HS-27A (cell line): ENCODE data around the gene ANKRD33B.
"Not testable (repeated sequence)": the region's sequence is repeated elsewhere in the genome, so short reads cannot be mapped to it uniquely, and the experiment has no call there.

Experiments
- DNase-seq: peaks from one replicate; pipeline ENCODE4 v3.0.0-alpha.2; 2012; ENCODE audit warnings: low read depth, missing footprints

Gene ANKRD33B

DNA sequence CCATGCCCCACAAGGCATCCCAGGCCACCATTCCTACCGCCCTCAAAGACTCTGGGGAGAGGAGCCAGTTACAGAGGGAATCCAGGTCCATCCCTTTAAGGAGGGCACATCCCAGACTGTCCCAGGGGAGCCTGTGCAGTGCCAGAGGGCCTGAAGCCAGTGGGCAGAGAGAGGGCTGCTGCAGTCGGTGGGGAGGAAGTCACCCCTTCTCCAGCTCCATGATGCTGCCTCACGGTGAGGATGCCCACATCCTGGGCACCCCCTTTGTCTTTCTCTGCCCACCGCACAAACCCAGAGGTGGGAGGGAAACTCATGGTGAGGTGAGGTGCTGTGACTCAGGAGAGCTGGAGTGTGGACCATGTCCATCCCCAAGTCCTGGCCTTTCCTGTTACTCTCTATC, 26.2 kb upstream of the ANKRD33B start:
- DNase-seq, result no peak

DNA sequence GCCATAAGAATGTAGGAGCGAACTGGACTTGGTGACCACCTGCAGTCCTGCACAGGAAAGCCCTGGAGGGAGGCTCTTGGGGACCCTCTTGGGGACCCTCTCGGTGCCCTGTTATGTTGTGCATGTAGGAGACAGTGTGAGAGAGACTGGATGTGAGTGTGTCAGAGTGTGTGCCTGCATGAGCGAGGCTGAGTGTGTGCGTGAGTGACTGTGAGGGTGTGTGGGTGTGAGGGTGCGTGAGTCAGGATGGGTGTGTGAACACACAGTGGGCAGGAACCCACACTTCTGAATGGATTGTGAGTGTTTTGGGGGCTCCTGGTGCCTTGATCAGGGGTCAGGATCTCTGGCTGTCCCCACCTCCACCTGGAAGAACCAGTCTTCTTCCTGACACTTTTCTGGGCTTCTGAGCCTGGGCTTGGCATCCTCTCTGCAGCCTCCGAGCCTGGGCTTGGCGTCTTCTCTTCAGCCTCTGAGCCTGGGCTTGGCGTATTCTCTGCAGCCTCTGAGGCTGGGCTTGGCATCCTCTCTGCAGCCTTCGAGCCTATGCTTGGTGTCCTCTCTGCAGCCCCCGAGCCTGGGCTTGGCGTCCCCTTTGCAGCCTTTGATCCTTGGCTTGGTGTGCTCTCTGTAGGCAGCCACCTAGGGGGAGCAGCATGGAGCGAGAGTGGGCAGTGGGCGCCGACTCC, 25.6 kb upstream of the ANKRD33B start:
- no peak for DNase-seq

DNA sequence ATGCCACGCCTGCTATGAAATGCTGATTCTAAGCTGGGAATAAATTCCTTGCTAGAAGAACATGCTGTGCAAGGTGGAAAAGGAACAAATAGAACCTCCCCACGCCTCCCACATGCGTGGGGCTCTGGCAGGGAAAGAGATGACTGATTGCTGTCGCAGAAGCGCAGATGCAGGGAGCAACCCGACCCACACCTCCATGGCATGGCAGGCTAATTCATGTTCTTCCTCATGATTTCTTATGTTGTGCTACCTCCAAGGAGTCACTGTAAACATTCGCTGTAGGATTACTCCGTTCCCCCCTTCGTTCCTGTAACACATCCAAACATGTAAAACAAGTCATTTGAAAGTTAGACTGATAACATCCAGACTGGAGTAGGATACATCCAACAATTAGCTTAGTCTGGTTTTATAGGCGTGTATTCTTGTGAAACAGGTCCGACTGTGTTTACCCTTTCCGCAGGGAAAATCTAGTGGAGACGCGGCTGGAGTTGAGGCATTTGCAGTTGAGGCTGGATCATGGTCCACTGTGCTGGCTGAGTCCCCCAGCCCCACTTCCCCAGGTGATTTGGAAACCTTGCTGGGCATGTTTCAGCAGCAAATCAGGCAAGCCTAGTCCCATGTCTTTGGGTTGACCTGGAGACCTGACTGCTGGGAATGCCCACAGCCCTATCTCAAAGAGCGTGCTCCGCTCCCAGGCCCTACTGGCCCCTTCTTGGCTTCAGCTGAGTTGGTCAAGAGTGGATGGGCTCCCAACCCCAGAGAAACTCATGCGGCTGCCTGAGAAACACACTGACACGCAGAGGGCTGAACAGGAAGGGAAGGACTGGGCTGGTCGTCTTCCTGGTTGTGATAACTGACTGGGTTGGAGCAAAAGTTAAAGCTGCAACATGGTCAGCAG, 24.8 kb upstream of the ANKRD33B start:
- no peak for DNase-seq

DNA sequence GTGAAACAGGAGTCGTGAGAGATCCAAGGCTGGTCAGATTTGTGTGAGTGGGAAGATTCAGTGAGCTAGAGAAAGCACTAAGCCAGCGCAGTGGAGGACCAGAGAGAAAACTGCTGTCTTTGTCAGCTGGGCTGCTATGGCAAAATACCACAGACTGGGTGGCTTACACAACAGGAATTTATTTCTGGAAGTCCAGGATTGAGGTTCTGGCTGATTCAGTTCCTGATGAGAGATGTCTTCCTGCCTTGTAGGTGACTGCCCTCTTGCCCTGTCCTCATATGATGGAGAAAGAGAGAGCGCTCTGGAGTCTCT, 24.2 kb upstream of the ANKRD33B start:
- no peak for DNase-seq

DNA sequence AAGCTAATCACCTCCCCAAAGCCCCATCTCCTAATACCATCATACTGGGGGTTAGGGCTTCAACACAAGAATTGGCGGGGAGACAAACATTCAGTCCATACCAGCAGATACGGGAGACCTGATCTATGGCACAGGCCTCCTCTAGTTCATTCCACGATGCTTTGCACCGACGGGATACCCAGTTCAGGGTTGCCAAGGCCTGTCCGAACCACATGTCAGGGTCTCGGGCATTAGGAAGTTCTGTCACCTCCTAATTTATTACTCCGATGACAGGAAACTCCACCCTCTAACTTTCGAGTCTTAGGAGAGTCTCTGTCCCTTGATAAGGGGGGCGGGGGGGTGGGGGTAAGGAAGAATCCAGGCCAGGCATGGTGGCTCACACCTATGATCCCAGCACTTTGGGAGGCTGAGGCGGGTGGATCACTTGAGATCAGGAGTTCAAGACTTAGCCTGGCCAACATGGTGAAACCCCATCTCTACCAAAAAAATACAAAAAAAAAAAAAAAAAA, 23.8 kb upstream of the ANKRD33B start:
- no peak for DNase-seq

DNA sequence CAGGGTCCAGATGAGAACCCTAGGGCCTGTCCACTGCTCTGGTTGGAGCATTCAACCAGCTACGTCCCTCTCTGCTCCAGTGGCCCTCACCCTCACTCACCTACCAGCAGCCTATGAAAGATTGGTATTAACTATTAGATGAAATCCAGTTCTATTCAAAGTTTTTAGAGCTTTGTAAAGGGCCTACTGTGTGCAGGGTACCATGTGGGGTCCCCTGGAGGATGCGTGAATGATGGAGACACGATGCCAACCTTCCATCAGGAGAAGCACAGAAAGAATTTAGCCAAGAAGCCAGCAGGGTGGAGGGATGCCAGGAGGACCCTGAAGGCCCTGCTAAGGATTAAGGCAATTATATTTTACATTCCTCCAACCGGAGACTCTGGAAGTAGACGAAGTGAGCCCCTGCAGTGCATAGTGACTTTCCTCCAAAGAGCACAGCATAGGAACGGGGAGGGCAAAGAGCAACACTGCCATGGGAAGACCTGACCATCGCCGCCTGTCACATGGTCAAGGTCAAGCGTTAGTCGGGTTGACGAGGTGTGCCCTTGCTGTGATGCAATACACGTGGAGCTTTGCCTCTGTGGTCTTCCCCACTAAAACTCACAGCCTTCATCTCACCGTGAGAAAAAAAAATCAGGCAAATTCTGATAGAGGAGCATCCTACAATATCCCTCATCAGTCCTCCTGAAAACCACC, 22.8 kb upstream of the ANKRD33B start:
- DNase-seq, result no peak

DNA sequence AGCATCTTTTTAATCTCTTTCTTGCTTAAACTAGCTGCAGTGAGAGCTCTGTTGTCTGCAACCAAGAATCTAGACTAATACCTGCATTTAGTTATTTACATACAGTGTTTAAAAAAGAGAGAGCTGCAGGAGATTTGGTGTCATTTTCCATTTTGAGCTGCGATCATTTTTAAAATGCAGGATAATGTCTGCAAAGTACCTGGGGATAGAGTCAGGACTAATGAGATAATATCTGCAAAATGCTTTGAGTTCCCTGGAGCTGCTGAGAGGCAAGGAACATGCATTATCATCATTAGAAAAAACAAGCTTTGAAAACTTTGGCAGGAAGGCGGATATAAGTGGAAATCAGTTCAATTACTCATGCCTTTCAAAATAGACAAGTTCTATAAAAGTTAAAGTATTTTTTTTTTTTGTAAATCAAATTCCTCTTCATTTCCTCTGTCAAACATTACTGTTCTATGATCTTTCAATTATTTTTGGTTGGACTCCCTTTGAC, 21.8 kb upstream of the ANKRD33B start:
- DNase-seq, result no peak

DNA sequence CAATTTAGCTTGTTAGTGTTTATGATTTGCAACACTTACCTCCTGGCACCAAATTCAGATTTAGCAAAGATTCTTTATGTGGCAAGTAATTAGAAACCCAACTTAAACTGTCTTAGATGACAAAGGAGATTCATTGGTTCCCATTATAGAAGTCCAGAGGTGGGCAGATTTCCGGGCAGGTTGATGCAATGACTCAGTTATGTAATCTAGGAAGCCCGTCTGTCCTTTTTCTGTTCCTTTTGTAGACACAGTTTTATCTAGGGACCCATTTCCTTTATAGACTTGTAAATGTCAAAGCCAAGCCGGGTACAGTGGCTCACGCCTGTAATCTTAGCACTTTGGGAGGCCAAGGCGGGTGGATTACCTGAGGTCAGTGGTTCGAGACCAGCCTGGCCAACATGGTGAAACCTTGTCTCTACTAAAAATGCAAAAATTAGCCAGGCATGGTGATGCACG, 20.3 kb upstream of the ANKRD33B start:
- no peak for DNase-seq

DNA sequence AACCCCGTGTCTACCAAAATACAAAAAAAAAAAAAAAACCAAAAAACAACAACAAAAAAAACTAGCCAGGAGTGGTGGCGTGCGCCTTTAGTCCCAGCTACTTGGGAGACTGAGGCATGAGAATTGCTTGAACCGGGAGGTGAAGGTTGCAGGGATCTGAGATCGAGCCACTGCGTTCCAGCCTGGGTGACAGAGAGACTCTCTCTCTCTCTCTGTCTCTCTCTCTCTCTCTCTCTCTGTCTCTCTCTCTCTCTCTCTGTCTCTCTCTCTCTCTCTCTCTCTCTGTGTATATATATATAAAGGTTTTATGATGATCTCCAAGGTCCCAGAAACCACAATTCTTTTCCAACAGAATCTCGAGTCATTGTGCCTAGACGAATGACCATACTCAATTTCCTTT, 18.8 kb upstream of the ANKRD33B start:
- no peak for DNase-seq

DNA sequence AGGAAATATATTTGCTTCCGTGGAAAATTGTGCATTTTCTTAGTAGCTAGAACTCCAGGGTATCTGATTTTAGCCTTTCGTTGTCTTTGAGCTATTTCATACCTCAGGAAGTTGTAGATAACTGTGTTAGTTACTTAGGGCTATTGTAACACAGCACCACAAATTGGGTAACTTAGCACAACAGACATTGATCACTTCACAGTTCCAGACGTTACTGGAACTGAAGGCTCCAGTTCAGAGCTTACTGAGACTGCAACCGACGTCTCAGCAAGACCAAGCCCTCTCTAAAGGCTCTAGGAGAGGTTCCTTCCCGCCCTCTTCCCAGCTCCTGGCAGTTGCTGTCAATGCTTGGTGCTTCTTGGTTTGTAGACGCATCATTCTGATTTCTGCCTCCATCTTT, 17.7 kb upstream of the ANKRD33B start:
- DNase-seq, result no peak

DNA sequence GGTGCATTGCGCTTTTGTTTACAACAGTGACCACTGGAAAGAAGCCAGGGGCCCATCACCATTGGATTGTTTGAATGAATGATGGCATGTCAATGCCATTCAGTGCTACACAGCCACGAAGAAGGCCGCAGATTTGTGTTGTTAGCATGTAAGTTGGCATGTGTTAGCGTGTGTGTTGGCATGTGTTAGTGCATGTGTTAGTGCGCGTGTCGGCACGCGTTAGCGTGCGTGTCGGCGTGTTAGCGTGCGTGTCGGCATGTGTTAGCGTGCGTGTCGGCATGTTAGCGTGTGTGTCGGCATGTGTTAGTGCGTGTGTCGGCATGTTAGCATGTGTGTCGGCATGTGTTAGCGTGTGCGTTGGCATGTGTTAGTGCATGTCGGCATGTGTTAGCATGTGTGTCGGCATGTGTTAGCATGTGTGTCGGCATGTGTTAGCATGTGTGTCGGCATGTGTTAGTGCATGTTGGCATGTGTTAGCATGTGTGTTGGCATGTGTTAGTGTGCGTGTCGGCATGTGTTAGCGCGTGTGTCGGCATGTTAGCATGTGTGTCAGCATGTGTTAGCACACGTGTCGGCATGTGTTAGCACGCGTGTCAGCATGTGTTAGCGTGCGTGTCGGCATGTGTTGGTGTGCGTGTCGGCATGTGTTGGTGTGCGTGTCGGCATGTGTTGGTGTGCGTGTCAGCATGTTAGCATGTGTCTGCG, 15.3 kb upstream of the ANKRD33B start:
- no peak for DNase-seq

DNA sequence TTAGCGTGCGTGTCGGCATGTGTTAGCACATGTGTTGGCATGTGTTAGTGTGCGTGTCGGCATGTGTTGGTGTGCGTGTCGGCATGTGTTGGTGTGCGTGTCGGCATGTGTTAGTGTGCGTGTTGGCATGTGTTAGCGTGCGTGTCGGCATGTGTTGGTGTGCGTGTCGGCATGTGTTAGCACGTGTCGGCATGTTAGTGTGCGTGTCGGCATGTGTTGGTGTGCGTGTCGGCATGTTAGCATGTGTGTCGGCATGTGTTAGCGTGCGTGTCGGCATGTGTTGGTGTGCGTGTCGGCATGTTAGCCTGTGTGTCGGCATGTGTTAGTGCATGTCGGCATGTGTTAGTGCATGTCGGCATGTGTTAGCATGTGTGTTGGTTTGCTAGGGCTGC, 14.8 kb upstream of the ANKRD33B start:
- DNase-seq, result not testable (repeated sequence)

DNA sequence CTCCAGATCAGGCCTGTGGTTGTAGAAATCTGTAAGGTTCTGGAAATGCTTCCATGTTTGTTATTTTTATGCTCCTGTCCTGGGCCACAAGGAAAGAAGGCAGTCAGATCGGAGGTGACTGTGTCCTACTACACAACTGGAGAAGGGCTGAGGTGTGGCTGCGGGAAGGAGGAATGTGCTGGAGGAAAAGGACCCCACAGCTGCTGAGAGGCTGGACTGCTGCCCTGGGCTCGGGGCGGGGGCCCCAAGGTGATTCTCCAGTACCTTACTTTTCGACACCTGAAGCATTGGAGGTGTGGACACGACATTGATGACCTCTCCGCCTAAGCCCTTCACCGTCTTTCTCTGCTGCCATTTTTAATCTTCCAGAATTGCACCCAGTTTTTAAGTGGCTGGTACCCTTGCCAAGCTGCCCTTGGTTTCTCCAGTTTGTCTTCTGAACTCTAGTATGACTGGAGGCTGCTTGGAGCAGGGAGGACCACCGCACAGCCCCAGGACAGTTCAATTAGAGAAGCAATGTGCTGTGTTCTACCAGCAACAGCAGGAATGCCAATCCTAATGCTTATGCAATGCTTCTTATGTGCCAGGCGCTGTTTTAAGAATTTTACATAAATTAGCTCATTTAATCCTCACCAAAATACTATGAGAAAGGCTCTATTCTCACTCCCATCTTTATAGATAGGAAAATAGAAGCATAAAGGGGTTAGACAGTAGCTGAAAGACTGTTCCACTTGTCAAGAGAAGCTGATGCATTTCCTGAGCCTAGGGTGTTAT, 13.5 kb upstream of the ANKRD33B start:
- no peak for DNase-seq

DNA sequence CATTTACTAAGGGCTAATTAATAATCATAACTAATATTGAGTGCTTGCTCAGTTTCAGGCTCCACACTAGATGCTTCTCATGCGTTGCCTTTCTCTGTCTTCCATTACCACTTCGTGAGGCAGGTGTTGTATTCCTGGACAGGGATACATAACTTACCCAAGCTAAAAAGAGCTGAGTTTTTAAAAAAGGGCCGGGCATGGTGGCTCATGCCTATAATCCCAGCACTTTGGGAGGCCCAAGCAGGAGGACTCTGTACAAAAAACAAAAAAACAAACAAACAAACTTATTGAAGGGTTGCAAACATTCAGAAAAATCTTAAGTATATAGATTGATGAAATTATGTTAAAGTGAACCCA, 12.1 kb upstream of the ANKRD33B start:
- DNase-seq, result no peak

DNA sequence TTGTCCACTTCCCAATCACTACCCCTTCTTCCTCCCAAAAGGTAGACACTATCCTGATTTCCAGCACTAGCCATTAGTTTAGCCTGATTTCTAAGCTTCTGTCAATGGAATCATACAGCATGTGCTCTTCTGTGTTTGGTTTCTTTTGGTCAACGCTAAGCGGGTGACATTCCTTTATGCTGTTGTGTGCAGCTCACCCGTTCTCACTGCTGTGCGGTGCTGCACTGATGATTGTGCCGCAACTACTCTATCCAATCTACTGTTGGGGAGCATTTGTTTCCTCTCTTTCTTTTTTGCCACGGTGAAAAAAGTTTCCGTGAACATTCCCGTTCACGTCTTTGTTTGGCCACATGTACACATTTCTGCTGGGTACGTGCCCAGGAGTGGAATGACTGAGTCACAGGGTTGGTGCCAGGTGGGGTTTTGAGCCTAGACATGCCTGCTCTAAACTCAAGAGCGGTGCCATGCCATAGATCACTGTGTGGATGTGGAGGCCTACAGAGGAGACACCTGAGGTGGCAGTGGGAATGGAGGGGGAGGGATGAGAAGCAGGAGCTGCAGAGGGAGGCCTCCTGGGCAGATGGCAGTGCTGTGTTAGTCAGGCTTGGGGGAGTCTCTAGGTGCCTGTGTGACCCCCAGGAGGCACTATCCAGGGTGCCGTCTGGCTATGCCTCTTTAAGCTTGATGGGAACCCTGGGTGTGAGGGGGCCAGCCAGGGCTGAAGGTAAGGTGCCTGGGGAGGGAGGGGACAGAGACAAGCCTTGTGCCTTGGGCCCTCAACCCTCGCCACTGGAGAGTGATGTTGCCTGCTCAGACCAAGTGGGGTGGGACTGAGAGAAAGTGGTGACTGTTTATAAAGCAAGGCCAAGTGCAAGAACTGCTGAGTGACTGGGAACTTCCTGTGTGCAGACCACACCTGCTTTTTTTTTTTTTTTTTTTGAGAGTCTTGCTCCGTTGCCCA, 11.4 kb upstream of the ANKRD33B start:
- no peak for DNase-seq

DNA sequence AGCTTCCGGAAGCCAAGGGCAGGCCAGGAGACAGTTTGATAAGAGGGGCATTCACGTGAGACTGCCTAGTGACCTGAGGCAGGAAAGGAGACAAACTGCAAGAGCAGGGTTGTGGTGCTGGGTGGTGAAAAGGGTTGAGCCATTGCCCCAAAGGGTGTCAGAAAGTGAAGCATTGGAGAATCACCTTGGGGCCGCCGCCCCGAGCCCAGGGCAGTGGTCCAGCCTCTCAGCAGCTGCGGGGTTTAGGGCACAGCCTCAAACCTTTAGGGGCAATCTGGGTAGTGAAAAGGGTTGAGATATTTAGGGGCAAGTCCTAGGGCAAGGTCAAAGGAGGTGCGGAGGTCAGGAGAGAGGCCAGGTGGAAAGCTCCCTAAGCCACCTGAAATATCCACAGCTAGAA, 10.4 kb upstream of the ANKRD33B start:
- no peak for DNase-seq

DNA sequence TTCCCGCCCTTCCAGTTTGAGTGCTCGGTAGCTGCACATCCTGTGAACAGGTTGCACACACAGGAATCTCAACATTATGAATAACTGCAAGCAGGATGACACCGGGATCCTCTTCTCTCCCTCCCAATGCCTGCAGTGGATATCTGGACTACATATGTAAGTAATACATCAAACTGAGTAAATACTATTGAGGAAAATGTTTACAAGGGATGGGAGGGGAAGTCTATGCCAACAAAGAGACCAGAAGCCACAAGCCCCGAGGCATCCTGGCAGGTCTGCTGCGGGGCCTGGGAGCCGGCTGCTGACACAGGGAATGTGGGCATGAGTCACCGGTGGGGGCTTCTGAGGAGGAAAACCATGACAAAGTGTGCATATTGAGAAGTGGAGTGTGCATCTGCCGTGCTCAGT, 8.6 kb upstream of the ANKRD33B start:
- DNase-seq, result peak; percentile 74

DNA sequence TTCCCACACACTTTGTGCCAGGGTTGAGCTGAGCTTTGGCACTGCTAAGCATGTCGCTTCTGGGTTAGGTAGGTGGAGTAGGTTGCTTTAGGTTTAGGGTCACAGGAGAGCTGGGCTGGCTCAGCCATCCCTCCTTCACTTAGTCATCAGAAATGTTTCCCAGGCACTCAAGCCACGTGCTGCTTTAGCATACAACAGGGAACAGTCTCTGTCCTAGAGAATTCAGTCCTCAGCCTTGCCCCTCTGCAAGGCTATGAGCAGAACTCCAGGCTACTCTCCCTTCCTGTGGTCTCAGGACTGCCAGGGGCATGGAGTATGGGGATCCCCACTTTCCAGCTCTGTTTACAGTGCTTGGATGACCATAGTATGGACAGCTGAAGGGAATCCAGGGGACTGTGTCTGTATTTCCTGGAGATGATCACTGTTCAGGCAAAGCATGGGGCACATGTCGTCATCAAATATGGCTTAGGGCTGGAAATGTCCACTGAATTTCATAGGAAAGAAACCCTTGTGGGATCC, 7.5 kb upstream of the ANKRD33B start:
- DNase-seq, result peak; percentile 71

DNA sequence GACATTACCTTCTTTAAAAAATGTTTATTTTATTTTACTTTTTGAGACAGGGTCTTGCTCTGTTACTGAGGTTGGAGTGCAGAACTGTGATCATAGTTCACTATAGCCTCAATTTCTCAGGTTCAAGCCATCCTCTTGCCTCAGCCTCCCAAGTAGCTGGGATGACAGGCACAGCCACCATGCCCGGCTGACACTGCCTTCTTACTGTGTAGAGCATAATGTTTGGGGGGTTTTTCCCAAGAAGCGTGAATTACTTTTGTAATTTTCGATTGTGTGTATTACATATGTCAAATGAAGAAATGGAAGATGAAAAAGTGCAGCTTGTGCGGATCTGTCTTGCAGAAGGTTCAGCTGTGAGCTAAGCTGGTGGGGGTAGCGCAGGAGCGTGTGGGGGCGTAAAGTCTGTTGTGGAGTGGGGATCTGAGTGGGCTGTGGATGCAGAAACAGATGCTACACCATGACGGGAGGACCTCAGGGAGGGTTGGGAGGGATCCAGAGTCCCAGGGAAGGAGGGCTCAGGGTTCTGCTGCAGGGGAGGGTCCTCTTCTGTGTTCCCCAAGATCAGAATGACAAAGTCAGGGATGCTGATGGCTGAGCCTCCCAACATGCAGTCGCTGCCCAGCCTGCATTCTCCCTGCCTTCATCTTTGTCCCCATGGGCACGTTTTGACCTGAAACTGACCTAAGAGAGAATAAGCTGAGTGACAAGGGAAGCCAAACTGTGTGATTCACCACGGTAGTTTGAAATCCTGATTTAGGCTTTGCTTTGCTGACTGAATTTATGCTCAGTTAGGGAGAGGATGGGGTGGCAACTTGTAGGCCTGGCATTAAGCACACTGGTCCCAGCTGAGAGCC, 6.8 kb upstream of the ANKRD33B start:
- no peak for DNase-seq
